ENCODE measurements around the gene LIMS1.
"Not testable (repeated sequence)": the region's sequence is repeated elsewhere in the genome, so short reads cannot be mapped to it uniquely, and the experiment has no call there.

Gene LIMS1

GRCh38 chr2:108633409-108633808 lies 99.1 kb downstream of the LIMS1 start:
- TF ChIP-seq POLR2AphosphoS5 (IDR thresholded peaks at IDR 0.05; ENCODE audit: low read depth, low read length): no peak
- FAIRE-seq: no peak
- DNase-seq (ENCODE audit: insufficient read length): no peak

GRCh38 chr2:108634011-108634410 lies 99.7 kb downstream of the LIMS1 start:
- FAIRE-seq (no peak), DNase-seq (ENCODE audit: insufficient read length) (no peak)
- TF ChIP-seq POLR2AphosphoS5 (IDR thresholded peaks at IDR 0.05; ENCODE audit: low read depth, low read length): no peak
- no peak for TF ChIP-seq POLR2A (IDR thresholded peaks at IDR 0.05; ENCODE audit: low read depth, low read length)
- no peak for TF ChIP-seq TAF1 (IDR thresholded peaks at IDR 0.05; ENCODE audit: borderline replicate concordance, low read depth, low read length)

- FAIRE-seq: no peak
- no peak for DNase-seq (ENCODE audit: insufficient read length)
- TF ChIP-seq TAF1 (IDR thresholded peaks at IDR 0.05; ENCODE audit: borderline replicate concordance, low read depth, low read length) (no peak), POLR2A (IDR thresholded peaks at IDR 0.05; ENCODE audit: low read depth, low read length) (no peak), POLR2AphosphoS5 (IDR thresholded peaks at IDR 0.05; ENCODE audit: low read depth, low read length) (no peak)
Measured at GRCh38 chr2:108634576-108635160, 100.4 kb downstream of the LIMS1 start.

GRCh38 chr2:108635630-108636354 lies 101.5 kb downstream of the LIMS1 start:
- FAIRE-seq (no peak), DNase-seq (ENCODE audit: insufficient read length) (no peak)
- TF ChIP-seq POLR2AphosphoS5 (IDR thresholded peaks at IDR 0.05; ENCODE audit: low read depth, low read length) (no peak), POLR2A (IDR thresholded peaks at IDR 0.05; ENCODE audit: low read depth, low read length) (no peak), TAF1 (IDR thresholded peaks at IDR 0.05; ENCODE audit: borderline replicate concordance, low read depth, low read length) (no peak)

GRCh38 chr2:108637304-108637669 lies 103.0 kb downstream of the LIMS1 start:
- no peak for DNase-seq (ENCODE audit: insufficient read length)
- TF ChIP-seq TAF1 (IDR thresholded peaks at IDR 0.05; ENCODE audit: borderline replicate concordance, low read depth, low read length): no peak
- no peak for TF ChIP-seq POLR2A (IDR thresholded peaks at IDR 0.05; ENCODE audit: low read depth, low read length)
- no peak for TF ChIP-seq POLR2AphosphoS5 (IDR thresholded peaks at IDR 0.05; ENCODE audit: low read depth, low read length)
- FAIRE-seq: peak; percentile 44

GRCh38 chr2:108640731-108641130 lies 106.5 kb downstream of the LIMS1 start:
- FAIRE-seq (no peak), DNase-seq (ENCODE audit: insufficient read length) (no peak)
- no peak for TF ChIP-seq POLR2A (IDR thresholded peaks at IDR 0.05; ENCODE audit: low read depth, low read length)
- TF ChIP-seq TAF1 (IDR thresholded peaks at IDR 0.05; ENCODE audit: borderline replicate concordance, low read depth, low read length): no peak
- no peak for TF ChIP-seq POLR2AphosphoS5 (IDR thresholded peaks at IDR 0.05; ENCODE audit: low read depth, low read length)

- no peak for DNase-seq (ENCODE audit: insufficient read length)
- no peak for FAIRE-seq
- no peak for TF ChIP-seq POLR2AphosphoS5 (IDR thresholded peaks at IDR 0.05; ENCODE audit: low read depth, low read length)
- no peak for TF ChIP-seq POLR2A (IDR thresholded peaks at IDR 0.05; ENCODE audit: low read depth, low read length)
- TF ChIP-seq TAF1 (IDR thresholded peaks at IDR 0.05; ENCODE audit: borderline replicate concordance, low read depth, low read length): no peak
Measured at GRCh38 chr2:108641756-108642155, 107.5 kb downstream of the LIMS1 start.

GRCh38 chr2:108643261-108643849 lies 109.1 kb downstream of the LIMS1 start:
- FAIRE-seq (no peak), DNase-seq (ENCODE audit: insufficient read length) (no peak)
- TF ChIP-seq POLR2AphosphoS5 (IDR thresholded peaks at IDR 0.05; ENCODE audit: low read depth, low read length) (no peak), POLR2A (IDR thresholded peaks at IDR 0.05; ENCODE audit: low read depth, low read length) (no peak), TAF1 (IDR thresholded peaks at IDR 0.05; ENCODE audit: borderline replicate concordance, low read depth, low read length) (no peak)

- DNase-seq (ENCODE audit: insufficient read length); FAIRE-seq: not testable (repeated sequence)
Measured at GRCh38 chr2:108643862-108644261, 109.6 kb downstream of the LIMS1 start.

GRCh38 chr2:108644446-108644845 lies 110.2 kb downstream of the LIMS1 start:
- FAIRE-seq; DNase-seq (ENCODE audit: insufficient read length): not testable (repeated sequence)

GRCh38 chr2:108648796-108649195 lies 114.5 kb downstream of the LIMS1 start:
- not testable (repeated sequence) for FAIRE-seq; DNase-seq (ENCODE audit: insufficient read length)

GRCh38 chr2:108650465-108650864 lies 116.2 kb downstream of the LIMS1 start:
- not testable (repeated sequence) for DNase-seq (ENCODE audit: insufficient read length); FAIRE-seq

GRCh38 chr2:108651468-108651867 lies 117.2 kb downstream of the LIMS1 start:
- not testable (repeated sequence) for FAIRE-seq; DNase-seq (ENCODE audit: insufficient read length)

GRCh38 chr2:108652187-108652931 lies 118.1 kb downstream of the LIMS1 start:
- not testable (repeated sequence) for DNase-seq (ENCODE audit: insufficient read length); FAIRE-seq

GRCh38 chr2:108653425-108653824 lies 119.2 kb downstream of the LIMS1 start:
- FAIRE-seq; DNase-seq (ENCODE audit: insufficient read length): not testable (repeated sequence)

- FAIRE-seq; DNase-seq (ENCODE audit: insufficient read length): not testable (repeated sequence)
Measured at GRCh38 chr2:108653849-108654248, 119.6 kb downstream of the LIMS1 start.

- DNase-seq (ENCODE audit: insufficient read length); FAIRE-seq: not testable (repeated sequence)
Measured at GRCh38 chr2:108654521-108655125, 120.4 kb downstream of the LIMS1 start.

Data from GM12892 (cell line).